GM13976 (cell line): ENCODE results near the gene TLK2.
"Not testable (repeated sequence)": the region's sequence is repeated elsewhere in the genome, so short reads cannot be mapped to it uniquely, and the experiment has no call there.

Source experiments
- DNase-seq: peaks from one replicate; pipeline ENCODE4 v3.0.0; 2012; ENCODE audit warnings: low spot score
- in situ Hi-C: fragments of 300-500 bp; cut with MboI; formaldehyde crosslinking; loops from one replicate; pipeline ENCODE4 v1.12.0; 2022; ENCODE audit warnings: low sequenced_read_pairs, mixed read lengths, inconsistent platforms; ENCODE audit not compliant: unreplicated experiment

The TLK2 gene

GRCh38 chr17:62473030-62473982 is 5.3 kb upstream of the TLK2 start:
- peak; percentile 20 for DNase-seq
- in situ Hi-C loops = not testable (repeated sequence)

GRCh38 chr17:62477111-62477510 is 1.5 kb upstream of the TLK2 start:
- DNase-seq, in situ Hi-C loops: not testable (repeated sequence)

- in situ Hi-C loops = not testable (repeated sequence)
- DNase-seq = peak; percentile 37
These were observed 762 bp upstream of the TLK2 start for GRCh38 chr17:62477718-62478408.

- peak; percentile 38 for DNase-seq
- in situ Hi-C loops = not testable (repeated sequence)
These were observed 434 bp downstream of the TLK2 start for GRCh38 chr17:62478880-62479638.

- in situ Hi-C loops, DNase-seq: not testable (repeated sequence)
These were observed 1.1 kb downstream of the TLK2 start for GRCh38 chr17:62479639-62480258.

GRCh38 chr17:62482553-62482952 is 3.9 kb downstream of the TLK2 start:
- in situ Hi-C loops, DNase-seq: not testable (repeated sequence)

GRCh38 chr17:62490990-62491389 is 12.4 kb downstream of the TLK2 start:
- in situ Hi-C loops, DNase-seq: not testable (repeated sequence)

GRCh38 chr17:62493049-62493655 is 14.5 kb downstream of the TLK2 start:
- DNase-seq, in situ Hi-C loops: not testable (repeated sequence)

GRCh38 chr17:62494073-62494472 is 15.4 kb downstream of the TLK2 start:
- in situ Hi-C loops, DNase-seq: not testable (repeated sequence)

GRCh38 chr17:62496344-62496743 is 17.7 kb downstream of the TLK2 start:
- DNase-seq, in situ Hi-C loops: not testable (repeated sequence)

GRCh38 chr17:62498796-62499195 is 20.2 kb downstream of the TLK2 start:
- in situ Hi-C loops, DNase-seq: not testable (repeated sequence)

GRCh38 chr17:62500463-62500862 is 21.8 kb downstream of the TLK2 start:
- in situ Hi-C loops, DNase-seq: not testable (repeated sequence)

GRCh38 chr17:62504857-62505256 is 26.2 kb downstream of the TLK2 start:
- in situ Hi-C loops, DNase-seq: not testable (repeated sequence)

- DNase-seq, in situ Hi-C loops: not testable (repeated sequence)
These were observed 28.7 kb downstream of the TLK2 start for GRCh38 chr17:62507191-62507836.

- in situ Hi-C loops, DNase-seq: not testable (repeated sequence)
These were observed 31.7 kb downstream of the TLK2 start for GRCh38 chr17:62510247-62510819.

- DNase-seq, in situ Hi-C loops: not testable (repeated sequence)
These were observed 32.4 kb downstream of the TLK2 start for GRCh38 chr17:62511014-62511413.

- in situ Hi-C loops = not testable (repeated sequence)
These were observed 37.8 kb downstream of the TLK2 start for GRCh38 chr17:62516376-62516775.

More at GRCh38 chr17:62516376-62516775, 37.8 kb downstream of the TLK2 start:
- DNase-seq = not testable (repeated sequence)
